Caco-2 (cell line): ENCODE results near the gene SLX9. TPM values are rescaled to one million over a fixed set of nuclear protein-coding genes. Genes with fewer than 3 reads are reported as not detected.

Experiments used
- BruUV-seq: library from RNA; stranded (reverse); fragments of 400-500 nt; replicated peaks from 2 replicates; lab custom pipeline; 2021; lab: Mats Ljungman, UMichigan
- CTCF ChIA-PET: fragments of 300-600 bp; sonication (Branson Sonifier 250); formaldehyde crosslinking; loops from one replicate; lab custom pipeline; 2022; ENCODE audit warnings: antibody characterized with exemption; lab: Charles Lee
- POLR2A ChIA-PET: fragments of 300-600 bp; sonication (Branson Sonifier 250); formaldehyde crosslinking; loops from one replicate; lab custom pipeline; 2022; ENCODE audit warnings: antibody characterized with exemption; lab: Charles Lee
- DNase-seq, 2 experiments: peaks; one replicate each; pipeline versions ENCODE4 v3.0.0 to v3.0.0-alpha.2; 2020 to 2022
- H3K27me3 ChIP-seq: replicated peaks from 2 replicates; pipeline ENCODE4 v1.6.0; 2011; ENCODE audit warnings: low read length; ENCODE audit not compliant: control insufficient read depth, insufficient read depth
- H3K36me3 ChIP-seq: 2 replicates; pipeline ENCODE4 v1.5.1; 2011; ENCODE audit warnings: low read length; ENCODE audit not compliant: control insufficient read depth, insufficient read depth
- H3K4me1 ChIP-seq: fragments of 250-450 bp; sonication (Bioruptor Pico); 2 replicates; pipeline ENCODE4 v1.5.1; 2020; ENCODE audit warnings: mild to moderate bottlenecking
- H3K4me3 ChIP-seq: 2 replicates; pipeline ENCODE4 v1.5.1; 2011; ENCODE audit warnings: low read depth, mild to moderate bottlenecking, control low read depth, low read length
- H3K9me3 ChIP-seq: fragments of 250-450 bp; sonication (Bioruptor Pico); 2 replicates; pipeline ENCODE4 v1.5.1; 2020; ENCODE audit warnings: mild to moderate bottlenecking, moderate library complexity
- H3K27ac Mint-ChIP-seq: one replicate; pipeline ENCODE4 v1.8.0; 2022; ENCODE audit warnings: mixed read lengths; ENCODE audit not compliant: unreplicated experiment
- H3K27me3 Mint-ChIP-seq: one replicate; pipeline ENCODE4 v1.8.0; 2022; ENCODE audit warnings: mixed read lengths; ENCODE audit not compliant: insufficient read depth, unreplicated experiment
- H3K36me3 Mint-ChIP-seq: one replicate; pipeline ENCODE4 v1.8.0; 2022; ENCODE audit warnings: mild to moderate bottlenecking, mixed read lengths; ENCODE audit not compliant: insufficient read depth, unreplicated experiment
- H3K4me1 Mint-ChIP-seq: one replicate; pipeline ENCODE4 v1.8.0; 2022; ENCODE audit warnings: low read depth, mixed read lengths; ENCODE audit not compliant: unreplicated experiment
- H3K4me3 Mint-ChIP-seq: one replicate; pipeline ENCODE4 v1.8.0; 2022; ENCODE audit warnings: mild to moderate bottlenecking, moderate library complexity, mixed read lengths; ENCODE audit not compliant: unreplicated experiment
- H3K9me3 Mint-ChIP-seq: one replicate; pipeline ENCODE4 v1.8.0; 2022; ENCODE audit warnings: mixed read lengths; ENCODE audit not compliant: unreplicated experiment
- CTCF ChIP-seq, 2 experiments: fragments of 200-600 bp in 1 of 2; IDR thresholded peaks; 1 replicate in 1 of 2; 2 replicates in 1 of 2; pipeline versions ENCODE4 v1.5.1 to v1.8.0; 2011 to 2022; ENCODE audit warnings: antibody characterized with exemption in 1 of 2, control low read depth in 1 of 2, inconsistent platforms in 1 of 2, low read depth in 1 of 2, low read length in 1 of 2, mild to moderate bottlenecking in 1 of 2, moderate library complexity in 1 of 2; ENCODE audit not compliant: insufficient read depth in 1 of 2, severe bottlenecking in 1 of 2, unreplicated experiment in 1 of 2
- intact Hi-C: fragments of 100-400 bp; cut with micrococcal nuclease; formaldehyde crosslinking; loops from one replicate; pipeline ENCODE4 v1.10.0; 2022; ENCODE audit not compliant: unreplicated experiment
- total RNA-seq: library from RNA; stranded (reverse); gene quantifications from 2 replicates; pipeline ENCODE4 v1.2.3, GENCODE V29; 2022

SLX9 gene
- total RNA-seq, 1 experiment from 2014 or later, result 62.1 TPM

GRCh38 chr21:45018131-45019075 lies 78.6 kb downstream of the SLX9 start:
- intact Hi-C loops, result no loop called here
- no peak for DNase-seq
- Mint-ChIP-seq H3K9me3 (peaks cover 3% of the 10 kb centered on the region), H3K4me1 (peaks cover 18% of the 10 kb centered on the region), H3K4me3 (no peak overlapping the region), H3K27me3 (no peaks in the 10 kb centered on the region), H3K36me3 (peaks cover 3% of the 10 kb centered on the region), H3K27ac (peak overlapping the region; percentile 10)
- Histone ChIP-seq H3K36me3 (no peaks in the 10 kb centered on the region), H3K4me3 (no peak overlapping the region), H3K27me3 (no peaks in the 10 kb centered on the region), H3K9me3 (no peaks in the 10 kb centered on the region), H3K4me1 (peaks cover 38% of the 10 kb centered on the region)
- TF ChIP-seq CTCF (IDR thresholded peaks at IDR 0.05; ENCODE audit: insufficient read depth in 1 of 2, low read depth in 1 of 2, low read length in 1 of 2, severe bottlenecking in 1 of 2, unreplicated experiment in 1 of 2), result no peak
- ChIA-PET CTCF (no interaction called here), POLR2A (no interaction called here)
- BruUV-seq, result no TSS peak

DNA sequence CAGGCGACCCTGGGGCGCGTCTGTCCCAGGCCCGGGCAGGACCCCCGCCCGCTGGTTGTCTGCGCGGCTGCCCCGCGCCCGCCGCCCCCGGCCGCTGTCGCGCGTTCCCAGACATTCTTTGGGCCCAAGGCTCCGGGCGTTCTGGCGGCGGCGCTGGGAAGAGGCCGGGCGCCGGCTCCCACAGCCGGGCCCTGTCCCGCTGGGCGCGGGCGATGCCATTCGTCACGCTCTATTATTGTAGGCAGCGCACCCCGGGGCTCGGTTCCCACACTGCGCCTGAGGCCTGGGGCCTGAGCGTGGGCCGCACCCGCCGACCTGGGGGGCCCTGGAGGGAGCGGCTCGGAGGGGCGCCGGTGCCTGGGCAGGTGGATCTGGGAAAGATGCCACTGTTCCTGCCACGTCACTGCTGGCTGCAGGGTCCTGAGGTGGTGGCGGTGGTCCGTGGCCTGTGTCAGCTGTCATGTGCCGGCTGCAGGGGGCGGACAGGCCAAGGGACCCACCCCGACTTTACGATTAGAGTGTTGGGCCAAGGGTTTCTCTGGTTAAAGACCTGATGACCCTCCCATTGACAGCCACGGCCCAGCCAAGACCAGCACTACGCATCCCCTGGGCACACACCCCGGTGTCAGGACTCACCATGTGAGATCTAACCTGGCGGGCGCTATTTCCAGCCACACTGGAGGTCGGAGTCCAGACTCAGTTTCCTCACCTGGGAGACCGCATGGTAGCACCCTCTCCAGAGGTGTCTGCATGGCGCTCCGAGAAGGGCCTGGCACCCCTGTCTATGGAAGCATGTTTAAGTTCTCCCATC lies 79.5 kb downstream of the SLX9 start:
- no peaks in the 10 kb centered on the region for H3K36me3 ChIP-seq
- Mint-ChIP-seq H3K27ac (no peak overlapping the region), H3K9me3 (peaks cover 12% of the 10 kb centered on the region), H3K36me3 (no peaks in the 10 kb centered on the region), H3K27me3 (no peaks in the 10 kb centered on the region), H3K4me1 (peaks cover 18% of the 10 kb centered on the region), H3K4me3 (no peak overlapping the region)
- BruUV-seq, result no TSS peak
- no peak overlapping the region for H3K4me3 ChIP-seq
- H3K4me1 ChIP-seq, result peaks cover 30% of the 10 kb centered on the region
- H3K27me3 ChIP-seq, result no peaks in the 10 kb centered on the region
- POLR2A ChIA-PET, result no interaction called here
- no peak for DNase-seq
- CTCF ChIA-PET, result no interaction called here
- TF ChIP-seq CTCF (IDR thresholded peaks at IDR 0.05; ENCODE audit: insufficient read depth in 1 of 2, low read depth in 1 of 2, low read length in 1 of 2, severe bottlenecking in 1 of 2, unreplicated experiment in 1 of 2), result no peak
- H3K9me3 ChIP-seq, result no peaks in the 10 kb centered on the region
- intact Hi-C loops, result no loop called here

DNA sequence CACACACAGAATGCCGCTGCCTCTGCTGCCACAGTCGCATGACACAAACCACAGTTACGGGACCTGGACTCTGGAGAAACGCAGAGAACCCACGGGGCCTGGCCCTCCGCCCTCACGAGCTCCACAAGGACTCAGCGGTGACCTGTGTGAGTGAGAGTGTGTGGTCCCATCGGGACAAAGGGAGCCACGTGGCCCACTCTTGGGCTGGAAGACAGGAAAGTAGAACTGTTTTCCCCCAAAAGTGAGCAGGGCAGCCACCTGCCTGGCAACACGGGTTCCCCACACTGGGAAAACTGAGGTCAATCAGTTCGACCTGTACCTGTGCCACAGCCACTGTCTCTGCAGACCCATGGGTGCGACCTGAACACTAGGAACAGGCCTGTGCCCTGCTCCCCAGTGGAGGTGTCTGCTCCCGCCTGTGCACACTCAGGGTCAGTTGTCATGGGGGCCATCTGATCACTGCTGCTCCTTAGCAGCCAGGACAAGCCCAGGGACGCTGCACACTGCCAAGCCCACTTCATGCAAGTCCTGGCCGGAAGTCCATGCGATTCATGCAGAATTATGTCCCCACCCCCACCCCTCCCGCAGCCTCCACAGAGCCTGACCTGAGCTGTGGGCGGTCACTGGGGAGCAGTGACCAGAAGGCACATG lies 80.2 kb downstream of the SLX9 start:
- ChIA-PET CTCF (no interaction called here), POLR2A (no interaction called here)
- H3K36me3 Mint-ChIP-seq, result no peaks in the 10 kb centered on the region
- Histone ChIP-seq H3K27me3 (no peaks in the 10 kb centered on the region), H3K4me1 (peaks cover 22% of the 10 kb centered on the region), H3K36me3 (no peaks in the 10 kb centered on the region), H3K9me3 (no peaks in the 10 kb centered on the region), H3K4me3 (no peak overlapping the region)
- intact Hi-C loops, result no loop called here
- TF ChIP-seq CTCF (IDR thresholded peaks at IDR 0.05; ENCODE audit: insufficient read depth in 1 of 2, low read depth in 1 of 2, low read length in 1 of 2, severe bottlenecking in 1 of 2, unreplicated experiment in 1 of 2), result no peak
- BruUV-seq, result no TSS peak
- peaks cover 18% of the 10 kb centered on the region for H3K4me1 Mint-ChIP-seq
- peaks cover 19% of the 10 kb centered on the region for H3K9me3 Mint-ChIP-seq
- no peak overlapping the region for H3K27ac Mint-ChIP-seq
- H3K4me3 Mint-ChIP-seq, result no peak overlapping the region
- H3K27me3 Mint-ChIP-seq, result no peaks in the 10 kb centered on the region
- DNase-seq, result no peak
